K562 (cell line): ENCODE data around the gene RNF227. TPM values are rescaled to one million over a fixed set of nuclear protein-coding genes. Genes with fewer than 3 reads are reported as not detected.

Source experiments
- BHLHE40 ChIP-seq: IDR thresholded peaks from 2 replicates; pipeline ENCODE4 v1.6.1; 2011; ENCODE audit warnings: low read length, improper control_type of control experiment
- C11orf30 ChIP-seq: fragments of 450-650 bp; IDR thresholded peaks from 2 replicates; pipeline ENCODE4 v1.6.1; 2016; ENCODE audit warnings: low read depth, mild to moderate bottlenecking
- CC2D1A ChIP-seq: fragments of 450-650 bp; IDR thresholded peaks from 2 replicates; pipeline ENCODE4 v1.6.1; 2017; ENCODE audit warnings: mild to moderate bottlenecking
- LARP7 ChIP-seq: fragments of 450-650 bp; IDR thresholded peaks from 2 replicates; pipeline ENCODE4 v1.6.1; 2016
- MYC ChIP-seq, 2 experiments: fragments of 250-450 bp in 1 of 2; sonication (Bioruptor Pico) in 1 of 2; IDR thresholded peaks; 2 replicates each; pipeline versions ENCODE4 v1.5.1 to v1.6.1; 2012 to 2021; ENCODE audit warnings: low read depth in 2 of 2, borderline replicate concordance in 1 of 2, improper control_type of control experiment in 1 of 2, low read length in 1 of 2, mild to moderate bottlenecking in 1 of 2, moderate library complexity in 1 of 2
- NRF1 ChIP-seq, 2 experiments: fragments of 450-650 bp; IDR thresholded peaks in 1 of 2; conservative IDR thresholded peaks in 1 of 2; 2 replicates each; pipeline ENCODE4 v1.6.1; 2014; ENCODE audit warnings: mild to moderate bottlenecking in 2 of 2
- SIN3A ChIP-seq, 2 experiments: fragments of 150-350 bp in 1 of 2; IDR thresholded peaks; 2 replicates each; pipeline ENCODE4 v1.6.1; 2011 to 2016; ENCODE audit warnings: borderline replicate concordance in 2 of 2, low read depth in 2 of 2, low read length in 2 of 2, mild to moderate bottlenecking in 2 of 2, moderate library complexity in 2 of 2; ENCODE audit not compliant: control insufficient read depth in 1 of 2
- ZNF12 ChIP-seq: sonication (generic); formaldehyde crosslinking; IDR thresholded peaks from 2 replicates; pipeline ENCODE4 v1.4.0; 2020; ENCODE audit warnings: mild to moderate bottlenecking, missing genetic modification reagents
- ZNF311 ChIP-seq: fragments of 250-450 bp; sonication (Bioruptor Pico); IDR thresholded peaks from 2 replicates; pipeline ENCODE4 v1.4.0; 2020; ENCODE audit warnings: mild to moderate bottlenecking, moderate library complexity
- polyA plus RNA-seq, 8 experiments: library from polyadenylated mRNA; depleted of rRNA in 4 of 8; stranded (reverse) in 5 of 8; unstranded in 3 of 8; fragments of >200 nt; fragmentation: Nextera tagmentation in 2 of 8; fragmentation: Illumina TruSeq in 1 of 8; extraction: Ambion mirVana in 2 of 8; extraction: Trizol in 1 of 8; gene quantifications; 2 replicates each; pipeline versions ENCODE4 v1.2.1 to v1.2.3, GENCODE V29; 2011 to 2014; ENCODE audit warnings: inconsistent platforms in 1 of 8, missing spikeins in 1 of 8
- total RNA-seq, 7 experiments: library from RNA; depleted of rRNA in 6 of 7; stranded (reverse); fragments of >200 nt in 6 of 7; fragmentation: Illumina TruSeq in 2 of 7; extraction: Trizol in 2 of 7; gene quantifications; 2 replicates each; pipeline versions ENCODE4 v1.2.1 to v1.2.3, GENCODE V29; 2011 to 2021; ENCODE audit warnings: low replicate concordance in 1 of 7
- TF ChIP-seq, protein P1 (sequence below): fragments of 450-650 bp; IDR thresholded peaks from 2 replicates; pipeline ENCODE4 v1.7.1; 2018; ENCODE audit warnings: mild to moderate bottlenecking, low read depth; ENCODE audit not compliant: partially characterized antibody
- TF ChIP-seq, protein P2 (sequence below): fragments of 200-800 bp; sonication (Bioruptor generic); IDR thresholded peaks from 2 replicates; pipeline ENCODE4 v1.6.1; 2016; ENCODE audit warnings: missing genetic modification characterization, missing compliant biosample characterization
- TF ChIP-seq, protein P3 (sequence below), 3 experiments: IDR thresholded peaks in 2 of 3; conservative IDR thresholded peaks in 1 of 3; 2 replicates each; pipeline ENCODE4 v1.5.1; 2011 to 2012; ENCODE audit warnings: low read length in 3 of 3, mild to moderate bottlenecking in 3 of 3, control low read depth in 2 of 3, improper control_type of control experiment in 1 of 3, inconsistent platforms in 1 of 3, low read depth in 1 of 3, mixed read lengths in 1 of 3, moderate library complexity in 1 of 3; ENCODE audit not compliant: insufficient read depth in 2 of 3
- TF ChIP-seq, protein P4 (sequence below): sonication (generic); IDR thresholded peaks from 2 replicates; pipeline ENCODE4 v1.6.1; 2016

RNF227 gene
- total and polyA plus RNA-seq, 9 of the 15 experiments (the other 6 are each of a cell fraction or from before 2014, with no cell fraction given): 1.1 to 6.7 (median 2.3) TPM

DNA sequence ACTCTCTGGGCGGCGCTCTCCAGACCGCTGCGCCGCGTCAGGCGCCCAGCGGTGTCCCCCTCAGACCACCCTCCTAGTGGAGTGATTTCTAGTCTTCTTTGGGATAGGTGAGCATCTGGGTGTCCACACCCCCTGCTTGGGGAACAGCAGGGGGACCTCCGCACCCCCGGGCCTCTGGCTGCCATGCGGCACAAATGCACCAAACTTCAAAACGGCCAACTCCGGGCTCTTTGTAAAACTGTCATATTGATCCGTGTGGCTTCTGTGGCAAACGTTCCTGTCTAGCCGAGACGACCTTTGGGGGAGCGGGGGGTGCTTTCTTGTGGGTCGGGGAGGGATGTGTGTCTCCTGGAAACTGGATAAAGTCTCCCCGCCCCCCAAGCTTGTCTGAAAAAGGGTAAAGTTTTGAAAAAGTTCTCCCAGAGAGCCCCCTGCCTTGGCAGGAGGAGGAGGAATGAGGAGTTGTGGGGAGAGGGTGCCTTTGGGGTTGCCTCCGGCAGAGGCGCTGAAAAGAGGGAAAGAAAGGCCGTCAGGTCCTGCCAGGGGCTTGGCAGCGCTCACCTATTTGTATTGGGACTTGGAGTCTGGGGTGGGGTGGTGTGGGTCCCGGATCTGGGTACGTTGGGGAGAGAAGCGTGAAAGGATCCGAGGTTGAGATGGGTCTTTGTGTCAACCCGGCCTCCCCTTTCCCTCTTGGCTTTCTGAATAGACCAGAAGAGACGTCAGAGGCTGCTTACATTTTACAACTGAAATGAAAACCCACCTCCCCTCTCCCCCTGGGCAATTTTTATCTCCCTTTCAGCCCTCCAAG lies 29.7 kb downstream of the RNF227 start (continued):
- TF ChIP-seq, protein P1, sequence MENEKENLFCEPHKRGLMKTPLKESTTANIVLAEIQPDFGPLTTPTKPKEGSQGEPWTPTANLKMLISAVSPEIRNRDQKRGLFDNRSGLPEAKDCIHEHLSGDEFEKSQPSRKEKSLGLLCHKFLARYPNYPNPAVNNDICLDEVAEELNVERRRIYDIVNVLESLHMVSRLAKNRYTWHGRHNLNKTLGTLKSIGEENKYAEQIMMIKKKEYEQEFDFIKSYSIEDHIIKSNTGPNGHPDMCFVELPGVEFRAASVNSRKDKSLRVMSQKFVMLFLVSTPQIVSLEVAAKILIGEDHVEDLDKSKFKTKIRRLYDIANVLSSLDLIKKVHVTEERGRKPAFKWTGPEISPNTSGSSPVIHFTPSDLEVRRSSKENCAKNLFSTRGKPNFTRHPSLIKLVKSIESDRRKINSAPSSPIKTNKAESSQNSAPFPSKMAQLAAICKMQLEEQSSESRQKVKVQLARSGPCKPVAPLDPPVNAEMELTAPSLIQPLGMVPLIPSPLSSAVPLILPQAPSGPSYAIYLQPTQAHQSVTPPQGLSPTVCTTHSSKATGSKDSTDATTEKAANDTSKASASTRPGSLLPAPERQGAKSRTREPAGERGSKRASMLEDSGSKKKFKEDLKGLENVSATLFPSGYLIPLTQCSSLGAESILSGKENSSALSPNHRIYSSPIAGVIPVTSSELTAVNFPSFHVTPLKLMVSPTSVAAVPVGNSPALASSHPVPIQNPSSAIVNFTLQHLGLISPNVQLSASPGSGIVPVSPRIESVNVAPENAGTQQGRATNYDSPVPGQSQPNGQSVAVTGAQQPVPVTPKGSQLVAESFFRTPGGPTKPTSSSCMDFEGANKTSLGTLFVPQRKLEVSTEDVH: no peak
- TF ChIP-seq ZNF12: 0 out of 2 replicates have a peak, but pooled peaks have one; percentile 53
- no peak for TF ChIP-seq ZNF311 (CRISPR knock-in tag)
- 0 out of 2 replicates have a peak, but pooled peaks have one; percentile 6 for TF ChIP-seq MYC (IDR thresholded peaks at IDR 0.05; ENCODE audit: low read depth, low read length)
- TF ChIP-seq MYC (CRISPR knock-in tag; IDR thresholded peaks at IDR 0.05; ENCODE audit: borderline replicate concordance, low read depth): 0 out of 2 replicates have a peak, but pooled peaks have one; percentile 12
- TF ChIP-seq, protein P2, sequence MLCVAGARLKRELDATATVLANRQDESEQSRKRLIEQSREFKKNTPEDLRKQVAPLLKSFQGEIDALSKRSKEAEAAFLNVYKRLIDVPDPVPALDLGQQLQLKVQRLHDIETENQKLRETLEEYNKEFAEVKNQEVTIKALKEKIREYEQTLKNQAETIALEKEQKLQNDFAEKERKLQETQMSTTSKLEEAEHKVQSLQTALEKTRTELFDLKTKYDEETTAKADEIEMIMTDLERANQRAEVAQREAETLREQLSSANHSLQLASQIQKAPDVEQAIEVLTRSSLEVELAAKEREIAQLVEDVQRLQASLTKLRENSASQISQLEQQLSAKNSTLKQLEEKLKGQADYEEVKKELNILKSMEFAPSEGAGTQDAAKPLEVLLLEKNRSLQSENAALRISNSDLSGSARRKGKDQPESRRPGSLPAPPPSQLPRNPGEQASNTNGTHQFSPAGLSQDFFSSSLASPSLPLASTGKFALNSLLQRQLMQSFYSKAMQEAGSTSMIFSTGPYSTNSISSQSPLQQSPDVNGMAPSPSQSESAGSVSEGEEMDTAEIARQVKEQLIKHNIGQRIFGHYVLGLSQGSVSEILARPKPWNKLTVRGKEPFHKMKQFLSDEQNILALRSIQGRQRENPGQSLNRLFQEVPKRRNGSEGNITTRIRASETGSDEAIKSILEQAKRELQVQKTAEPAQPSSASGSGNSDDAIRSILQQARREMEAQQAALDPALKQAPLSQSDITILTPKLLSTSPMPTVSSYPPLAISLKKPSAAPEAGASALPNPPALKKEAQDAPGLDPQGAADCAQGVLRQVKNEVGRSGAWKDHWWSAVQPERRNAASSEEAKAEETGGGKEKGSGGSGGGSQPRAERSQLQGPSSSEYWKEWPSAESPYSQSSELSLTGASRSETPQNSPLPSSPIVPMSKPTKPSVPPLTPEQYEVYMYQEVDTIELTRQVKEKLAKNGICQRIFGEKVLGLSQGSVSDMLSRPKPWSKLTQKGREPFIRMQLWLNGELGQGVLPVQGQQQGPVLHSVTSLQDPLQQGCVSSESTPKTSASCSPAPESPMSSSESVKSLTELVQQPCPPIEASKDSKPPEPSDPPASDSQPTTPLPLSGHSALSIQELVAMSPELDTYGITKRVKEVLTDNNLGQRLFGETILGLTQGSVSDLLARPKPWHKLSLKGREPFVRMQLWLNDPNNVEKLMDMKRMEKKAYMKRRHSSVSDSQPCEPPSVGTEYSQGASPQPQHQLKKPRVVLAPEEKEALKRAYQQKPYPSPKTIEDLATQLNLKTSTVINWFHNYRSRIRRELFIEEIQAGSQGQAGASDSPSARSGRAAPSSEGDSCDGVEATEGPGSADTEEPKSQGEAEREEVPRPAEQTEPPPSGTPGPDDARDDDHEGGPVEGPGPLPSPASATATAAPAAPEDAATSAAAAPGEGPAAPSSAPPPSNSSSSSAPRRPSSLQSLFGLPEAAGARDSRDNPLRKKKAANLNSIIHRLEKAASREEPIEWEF: no peak
- TF ChIP-seq, protein P3, sequence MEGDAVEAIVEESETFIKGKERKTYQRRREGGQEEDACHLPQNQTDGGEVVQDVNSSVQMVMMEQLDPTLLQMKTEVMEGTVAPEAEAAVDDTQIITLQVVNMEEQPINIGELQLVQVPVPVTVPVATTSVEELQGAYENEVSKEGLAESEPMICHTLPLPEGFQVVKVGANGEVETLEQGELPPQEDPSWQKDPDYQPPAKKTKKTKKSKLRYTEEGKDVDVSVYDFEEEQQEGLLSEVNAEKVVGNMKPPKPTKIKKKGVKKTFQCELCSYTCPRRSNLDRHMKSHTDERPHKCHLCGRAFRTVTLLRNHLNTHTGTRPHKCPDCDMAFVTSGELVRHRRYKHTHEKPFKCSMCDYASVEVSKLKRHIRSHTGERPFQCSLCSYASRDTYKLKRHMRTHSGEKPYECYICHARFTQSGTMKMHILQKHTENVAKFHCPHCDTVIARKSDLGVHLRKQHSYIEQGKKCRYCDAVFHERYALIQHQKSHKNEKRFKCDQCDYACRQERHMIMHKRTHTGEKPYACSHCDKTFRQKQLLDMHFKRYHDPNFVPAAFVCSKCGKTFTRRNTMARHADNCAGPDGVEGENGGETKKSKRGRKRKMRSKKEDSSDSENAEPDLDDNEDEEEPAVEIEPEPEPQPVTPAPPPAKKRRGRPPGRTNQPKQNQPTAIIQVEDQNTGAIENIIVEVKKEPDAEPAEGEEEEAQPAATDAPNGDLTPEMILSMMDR (IDR thresholded peaks at IDR 0.05 in 2 of 3, conservative IDR thresholded peaks at IDR 0.05 in 1 of 3; ENCODE audit: insufficient read depth in 2 of 3, low read depth in 1 of 3, low read length in 3 of 3): 0 out of 6 replicates have a peak, but pooled peaks of 1 of the 3 experiments have one; percentile 3
- TF ChIP-seq C11orf30: no peak
- TF ChIP-seq LARP7: no peak
- 0 out of 2 replicates have a peak, but pooled peaks have one; percentile 57 for TF ChIP-seq CC2D1A
- TF ChIP-seq, protein P4, sequence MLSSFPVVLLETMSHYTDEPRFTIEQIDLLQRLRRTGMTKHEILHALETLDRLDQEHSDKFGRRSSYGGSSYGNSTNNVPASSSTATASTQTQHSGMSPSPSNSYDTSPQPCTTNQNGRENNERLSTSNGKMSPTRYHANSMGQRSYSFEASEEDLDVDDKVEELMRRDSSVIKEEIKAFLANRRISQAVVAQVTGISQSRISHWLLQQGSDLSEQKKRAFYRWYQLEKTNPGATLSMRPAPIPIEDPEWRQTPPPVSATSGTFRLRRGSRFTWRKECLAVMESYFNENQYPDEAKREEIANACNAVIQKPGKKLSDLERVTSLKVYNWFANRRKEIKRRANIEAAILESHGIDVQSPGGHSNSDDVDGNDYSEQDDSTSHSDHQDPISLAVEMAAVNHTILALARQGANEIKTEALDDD: no peak
- TF ChIP-seq BHLHE40: no peak
- peak in 1 of 2 experiments; percentile 43; a peak in 2 of 4 replicates for TF ChIP-seq NRF1 (conservative IDR thresholded peaks at IDR 0.05 in 1 of 2, IDR thresholded peaks at IDR 0.05 in 1 of 2)
- TF ChIP-seq SIN3A (IDR thresholded peaks at IDR 0.05; ENCODE audit: borderline replicate concordance in 2 of 2, control insufficient read depth in 1 of 2, low read depth in 2 of 2, low read length in 2 of 2): peak in 1 of 2 experiments; percentile 15; a peak in 1 of 4 replicates
